ENCODE results near the gene HMG20A. TPM values are rescaled to one million over a fixed set of nuclear protein-coding genes. Genes with fewer than 3 reads are reported as not detected.

Gene HMG20A
- total and polyA plus RNA-seq, 9 of the 15 experiments (the other 6 are each of a cell fraction or from before 2014, with no cell fraction given): 25.0 to 68.1 (median 38.9) TPM

DNA sequence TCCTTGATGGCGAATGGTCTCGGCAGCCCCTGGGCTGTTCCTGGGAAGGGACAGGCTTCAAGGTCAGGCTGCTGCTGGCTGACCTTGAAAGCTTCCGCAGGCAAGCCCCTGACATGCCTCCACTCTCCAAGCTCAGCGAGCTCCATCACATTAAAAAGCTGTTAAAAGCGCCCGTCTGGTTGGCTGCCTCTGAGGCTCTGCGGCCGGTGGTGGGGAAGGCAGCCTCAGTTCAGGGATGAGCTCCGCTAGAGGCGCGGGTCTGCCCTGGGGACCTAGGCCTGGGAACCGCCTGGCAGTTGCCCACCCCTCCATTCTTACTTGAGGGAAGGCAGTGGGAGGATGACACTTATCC is 108.3 kb downstream of the HMG20A start:
- CTCF ChIA-PET (ENCODE audit: low intra/inter-chr PET ratio): no interaction called here
- in situ Hi-C loops (cut with MboI) (no loop called here), intact Hi-C loops (cut with micrococcal nuclease) (no loop called here)
- no TSS peak for BruUV-seq (replicated peaks)
- POLR2A ChIA-PET: interaction anchor here (0.6 kb wide), 1 partner anchor 13 kb away, joined by 3 read pairs; no protein-coding TSS in a partner anchor
- Histone ChIP-seq H3K4me1 (replicated peaks in 1 of 2; ENCODE audit: control insufficient read depth in 2 of 2, insufficient read depth in 2 of 2, low read length in 2 of 2) (peaks cover 4 to 12% of the 10 kb centered on the region in 2 experiments; a peak in 2 of 5 replicates), H3K4me2 (ENCODE audit: insufficient read depth, low read length) (no peak overlapping the region), H3K36me3 (ENCODE audit: control insufficient read depth, insufficient read depth, low read length) (no peaks in the 10 kb centered on the region), H3K27me3 (ENCODE audit: control insufficient read depth in 2 of 2, insufficient read depth in 2 of 2, low read length in 2 of 2) (peaks cover 9 to 44% of the 10 kb centered on the region in 2 experiments; a peak in 4 of 5 replicates), H3K27ac (ENCODE audit: extremely low read depth, low read depth, low read length) (no peak overlapping the region), H2AFZ (ENCODE audit: low read depth, low read length) (no peak overlapping the region), H3K9me3 (replicated peaks; ENCODE audit: control insufficient read depth, insufficient read depth, low read depth, low read length) (no peaks in the 10 kb centered on the region), H4K20me1 (replicated peaks; ENCODE audit: control insufficient read depth, insufficient read depth, low read length) (no peaks in the 10 kb centered on the region), H3K9me1 (ENCODE audit: control insufficient read depth, insufficient read depth, low read length) (no peaks in the 10 kb centered on the region), H3K79me2 (ENCODE audit: control insufficient read depth, insufficient read depth, low read length) (no peaks in the 10 kb centered on the region), H3K4me3 (no peak overlapping the region), H3K9ac (ENCODE audit: insufficient read depth in 1 of 2, low read depth in 2 of 2, low read length in 2 of 2) (no peak overlapping the region)
- DNase-seq (ENCODE audit: extremely low read depth in 1 of 4, low spot score in 3 of 4): no peak
- no peak for ATAC-seq
- 36% methylated on average over 11 of the region's 12 CpGs for WGBS (ENCODE audit: insufficient coverage, low coverage, missing lambda C conversion rate)
- TF ChIP-seq MCM5 (IDR thresholded peaks at IDR 0.05; ENCODE audit: low read depth) (no peak), MED1 (CRISPR knock-in tag; IDR thresholded peaks at IDR 0.05; ENCODE audit: borderline replicate concordance) (no peak), ARID1B (IDR thresholded peaks at IDR 0.05) (no peak), FOS (IDR thresholded peaks at IDR 0.05; ENCODE audit: extremely low read depth, insufficient read length) (no peak), ZNF830 (CRISPR knock-in tag; IDR thresholded peaks at IDR 0.05) (no peak), ZSCAN29 (IDR thresholded peaks at IDR 0.05) (no peak), ZFP30 (CRISPR knock-in tag; IDR thresholded peaks at IDR 0.05; ENCODE audit: borderline replicate concordance) (no peak), NR2C2 (CRISPR knock-in tag; IDR thresholded peaks at IDR 0.05) (no peak), NR2C2 (tag; IDR thresholded peaks at IDR 0.05) (no peak), POLR2AphosphoS5 (IDR thresholded peaks at IDR 0.05; ENCODE audit: control insufficient read depth, insufficient read depth, low read depth, low read length) (no peak), HDGF (IDR thresholded peaks at IDR 0.05) (no peak), HNRNPH1 (optimal IDR thresholded peaks at IDR 0.05; ENCODE audit: low read depth, low read length) (no peak), ZNF239 (CRISPR knock-in tag; IDR thresholded peaks at IDR 0.05) (no peak), TGIF2 (CRISPR knock-in tag; IDR thresholded peaks at IDR 0.05) (no peak), ATF7 (IDR thresholded peaks at IDR 0.05) (no peak), PRPF4 (IDR thresholded peaks at IDR 0.05; ENCODE audit: insufficient read depth, low read depth, low read length, poor library complexity, severe bottlenecking) (no peak)
- TF ChIP-seq, protein P1, sequence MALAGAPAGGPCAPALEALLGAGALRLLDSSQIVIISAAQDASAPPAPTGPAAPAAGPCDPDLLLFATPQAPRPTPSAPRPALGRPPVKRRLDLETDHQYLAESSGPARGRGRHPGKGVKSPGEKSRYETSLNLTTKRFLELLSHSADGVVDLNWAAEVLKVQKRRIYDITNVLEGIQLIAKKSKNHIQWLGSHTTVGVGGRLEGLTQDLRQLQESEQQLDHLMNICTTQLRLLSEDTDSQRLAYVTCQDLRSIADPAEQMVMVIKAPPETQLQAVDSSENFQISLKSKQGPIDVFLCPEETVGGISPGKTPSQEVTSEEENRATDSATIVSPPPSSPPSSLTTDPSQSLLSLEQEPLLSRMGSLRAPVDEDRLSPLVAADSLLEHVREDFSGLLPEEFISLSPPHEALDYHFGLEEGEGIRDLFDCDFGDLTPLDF (CRISPR knock-in tag; IDR thresholded peaks at IDR 0.05): no peak
- FAIRE-seq: no peak
